HUDEP-2 (cell line): ENCODE results near the gene ZNRF1.
"Not testable (repeated sequence)": the region's sequence is repeated elsewhere in the genome, so short reads cannot be mapped to it uniquely, and the experiment has no call there.

ENCODE experiments used
- DNase-seq, 76 experiments: peaks; one replicate each; lab custom pipeline; 2025; ENCODE audit not compliant: unreplicated experiment in 76 of 76; lab: John Stamatoyannopoulos, UW

ZNRF1 gene

DNA sequence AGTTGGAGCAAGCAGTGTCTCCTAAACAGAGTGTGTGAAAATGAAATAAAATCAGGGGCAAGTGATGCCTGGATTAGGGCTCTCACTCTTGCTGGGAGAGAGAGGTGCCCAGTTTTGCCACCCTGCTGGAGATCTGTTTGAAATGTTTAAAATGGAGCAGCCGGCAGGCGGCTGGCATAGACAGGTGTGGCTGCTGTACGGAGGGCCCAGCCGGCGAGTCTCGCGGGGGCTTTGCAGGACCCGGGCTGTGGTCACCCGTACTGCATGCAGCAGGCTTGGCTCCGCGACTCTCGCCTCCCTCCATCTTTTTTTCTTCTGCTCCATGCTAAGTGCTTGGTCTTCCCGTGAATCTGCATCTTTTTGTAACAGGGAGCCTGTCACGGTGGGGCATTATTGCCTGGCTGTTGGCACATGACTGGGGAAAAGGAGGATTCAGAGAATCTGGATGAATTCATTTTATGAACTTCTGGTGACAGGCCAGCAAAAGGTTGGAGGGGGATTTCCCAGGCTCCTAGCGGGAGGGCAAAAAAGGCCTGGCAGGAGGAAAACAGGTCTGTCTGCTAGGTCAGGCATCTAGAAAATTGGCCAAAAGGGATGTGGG, 1.8 kb downstream of the ZNRF1 start:
- peak in 18 of 76 experiments; percentile 15 to 57 (median 26) for DNase-seq

DNA sequence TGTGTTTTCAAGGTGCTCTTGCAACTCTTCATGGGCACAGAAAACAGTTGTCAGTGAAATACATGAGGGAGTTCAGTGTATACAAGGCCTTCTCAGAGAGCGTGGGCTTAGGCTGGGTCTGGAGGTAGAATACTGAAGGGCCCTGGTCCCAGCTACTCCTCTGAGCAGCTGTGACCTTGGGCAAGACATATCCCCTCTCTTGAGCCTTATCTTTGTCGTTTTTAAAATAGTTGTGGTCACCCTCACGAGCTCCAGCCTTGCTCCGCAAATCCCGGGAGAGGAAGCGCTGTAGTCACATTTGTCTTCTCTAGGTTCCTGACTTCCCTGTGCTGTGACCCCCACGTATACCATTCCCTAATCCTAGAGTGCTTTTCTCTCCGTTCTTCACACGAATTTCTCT, 3.6 kb downstream of the ZNRF1 start:
- peak in 16 of 76 experiments; percentile 9 to 42 (median 24) for DNase-seq

DNA sequence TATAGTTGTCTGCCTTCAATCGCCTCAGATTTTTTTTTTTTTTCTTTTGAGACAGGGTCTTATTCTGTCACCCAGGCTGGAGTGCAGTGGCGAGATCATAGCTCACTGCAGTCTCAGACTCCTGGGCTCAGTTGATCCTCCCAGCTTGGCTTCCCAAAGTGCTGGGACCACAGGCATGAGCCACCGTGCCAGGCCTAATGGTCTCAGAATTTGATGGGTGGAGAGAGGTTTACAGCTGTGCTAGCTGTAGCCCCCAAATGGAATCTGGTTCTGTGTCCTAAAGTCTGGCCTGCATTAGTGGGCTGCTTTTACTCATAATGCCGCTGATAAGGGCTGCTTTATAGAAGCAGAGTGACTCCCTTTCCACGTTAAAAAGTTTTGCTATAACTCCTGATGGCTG, 5.1 kb downstream of the ZNRF1 start:
- no peak for DNase-seq

DNA sequence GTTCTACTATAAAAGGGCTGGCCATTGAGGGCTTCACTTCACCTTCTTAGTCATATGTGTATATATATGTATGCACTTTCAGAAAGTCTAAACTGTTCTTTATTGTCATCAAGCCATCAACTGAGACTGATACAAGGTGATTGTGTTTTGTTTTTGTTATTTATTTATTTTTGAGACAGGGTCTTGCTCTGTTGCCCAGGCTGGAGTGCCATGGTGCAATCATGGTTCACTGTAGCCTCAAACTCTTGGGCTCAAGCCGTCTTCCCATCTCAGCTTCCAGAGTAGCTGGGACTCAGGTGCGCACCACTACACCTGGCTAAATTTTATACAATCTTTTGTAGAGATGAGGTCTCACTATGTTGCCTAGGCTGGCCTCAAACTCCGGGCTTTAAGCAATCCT, 5.6 kb downstream of the ZNRF1 start:
- no peak for DNase-seq

DNA sequence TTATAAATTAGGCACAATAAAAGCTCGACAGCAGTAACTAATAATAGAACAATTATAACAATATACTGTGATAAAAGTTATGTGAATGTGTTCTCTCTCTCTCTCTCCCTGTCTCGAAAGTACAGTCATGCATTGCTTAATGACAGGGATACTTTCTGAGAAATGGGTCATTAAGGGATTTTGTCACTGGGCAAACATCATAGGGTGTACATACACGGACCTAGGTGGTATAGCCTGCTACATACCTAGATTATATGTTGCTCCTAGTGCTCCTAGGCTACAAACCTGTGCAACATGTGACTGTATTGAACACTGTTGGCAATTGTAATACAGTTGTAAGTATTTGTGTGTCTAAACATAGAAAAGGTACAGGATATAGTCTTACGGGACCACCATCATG, 6.9 kb downstream of the ZNRF1 start:
- no peak for DNase-seq

DNA sequence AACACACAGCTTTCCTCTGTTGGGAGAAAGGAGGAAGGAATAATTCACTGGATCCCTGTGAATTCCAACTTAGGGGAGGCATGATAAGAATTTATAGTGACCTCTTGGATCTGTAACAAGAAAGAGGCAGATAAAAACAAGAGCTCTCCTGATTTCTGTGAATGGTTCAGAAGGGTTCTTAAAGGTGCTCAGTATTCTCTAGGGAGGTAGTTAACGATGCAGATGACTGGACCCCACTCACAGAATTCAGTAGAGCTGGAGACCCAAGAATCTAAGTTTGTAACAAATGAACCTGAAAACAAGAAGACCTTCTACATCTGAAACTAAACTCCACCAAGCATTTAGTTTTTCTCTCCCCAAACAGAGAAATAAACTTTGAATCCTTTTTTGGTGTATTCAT, 8.6 kb downstream of the ZNRF1 start:
- DNase-seq, result no peak

DNA sequence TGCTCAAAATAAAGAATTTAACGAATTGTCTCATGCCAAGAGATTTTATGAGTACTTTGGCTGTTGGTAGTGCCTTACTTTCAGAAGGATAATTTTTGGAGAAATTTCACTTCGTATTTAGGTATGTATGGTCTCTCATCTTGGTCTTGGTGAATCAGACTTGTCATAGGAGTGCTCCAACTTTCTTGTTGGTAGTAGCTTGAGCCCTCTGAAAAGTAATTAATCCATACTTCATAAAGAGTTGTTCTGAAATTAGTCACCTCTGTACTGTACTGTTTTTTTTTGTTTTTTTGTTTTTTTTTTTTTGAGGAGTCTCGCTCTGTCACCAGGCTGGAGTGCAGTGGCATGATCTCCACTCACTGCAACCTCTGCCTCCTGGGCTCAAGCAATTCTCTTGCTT, 11.6 kb downstream of the ZNRF1 start:
- no peak for DNase-seq

DNA sequence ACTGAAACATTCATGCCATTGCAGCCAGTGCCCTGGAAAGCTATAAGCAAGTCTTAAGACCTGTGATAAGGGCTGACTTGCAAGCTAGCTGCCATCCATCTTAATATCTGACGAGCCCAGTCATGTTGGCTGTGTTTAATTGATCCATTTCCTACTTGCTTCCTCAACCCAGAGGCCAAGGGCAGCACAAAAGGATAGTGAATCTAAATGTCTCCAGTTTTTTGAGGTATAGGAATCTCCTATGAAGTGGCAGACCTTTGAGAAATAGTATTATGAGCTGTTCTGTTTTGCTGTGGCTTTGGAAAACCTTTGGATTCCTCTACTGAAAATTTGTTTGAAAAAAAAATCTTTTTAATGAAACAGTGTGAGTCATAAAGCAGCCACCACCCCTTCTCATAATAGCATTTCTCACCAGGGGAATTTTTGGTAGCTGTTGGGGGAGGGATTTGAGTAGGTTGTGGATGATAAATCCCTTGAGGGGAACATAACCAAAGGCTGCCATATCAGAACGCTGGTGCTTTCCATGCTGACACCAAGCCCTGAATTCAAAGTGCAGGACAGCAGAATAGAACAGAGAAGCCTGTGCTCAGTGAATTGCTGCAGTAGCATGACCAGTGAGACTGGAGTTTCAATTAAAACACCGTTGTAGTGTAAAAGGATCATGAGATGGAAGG, 12.9 kb downstream of the ZNRF1 start:
- DNase-seq, result peak in 28 of 76 experiments; percentile 6 to 60 (median 26)

DNA sequence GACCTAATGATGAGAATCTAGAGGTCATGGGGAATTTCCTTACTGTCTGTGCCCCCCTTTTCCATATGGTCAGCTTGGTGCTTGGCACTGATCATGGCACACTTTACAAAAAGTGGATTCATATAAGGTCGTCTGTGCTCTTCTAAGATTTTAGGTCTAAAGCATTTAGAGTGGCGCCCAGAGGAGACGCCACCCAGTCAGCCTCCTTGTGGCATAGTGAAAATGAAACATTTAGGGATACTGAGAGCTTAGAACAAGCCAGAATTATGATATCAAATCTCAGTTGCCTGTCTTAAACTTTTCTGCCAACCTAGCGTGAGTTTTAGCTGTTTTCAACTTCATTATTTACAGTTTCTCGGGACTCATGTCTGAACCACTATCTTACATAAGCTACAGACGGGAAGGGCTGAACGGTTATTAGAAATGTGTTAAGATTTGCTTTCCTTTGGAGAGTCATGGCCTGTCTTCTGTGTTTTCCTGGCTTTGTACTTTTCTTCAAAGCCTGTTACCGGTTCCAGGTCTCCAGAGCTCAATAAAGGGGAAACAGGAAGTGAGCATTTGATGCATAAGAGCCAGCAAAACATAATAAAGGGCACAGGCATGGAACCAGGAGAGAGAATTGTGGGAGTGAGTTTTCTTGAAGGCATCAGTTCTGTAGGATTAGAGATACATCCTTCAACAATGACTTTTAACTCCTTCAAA, 13.7 kb downstream of the ZNRF1 start:
- no peak for DNase-seq

DNA sequence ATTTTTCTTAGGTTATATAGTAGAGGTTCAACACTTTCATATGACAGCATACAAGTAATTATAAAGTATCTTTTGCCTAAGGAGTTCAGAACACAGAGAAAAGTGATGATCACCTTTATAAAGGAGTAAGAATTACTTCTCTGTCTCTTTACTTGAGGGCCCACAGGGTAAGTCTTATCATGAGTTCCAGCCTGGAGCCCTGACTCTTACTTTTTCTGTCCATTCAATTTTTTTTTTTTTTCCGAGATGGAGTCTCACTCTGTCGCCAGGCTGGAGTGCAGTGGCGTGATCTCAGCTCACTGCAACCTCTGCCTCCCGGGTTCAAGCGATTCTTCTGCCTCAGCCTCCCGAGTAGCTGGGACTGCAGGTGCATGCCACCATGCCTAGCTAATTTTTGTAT, 14.3 kb downstream of the ZNRF1 start:
- DNase-seq, result not testable (repeated sequence)

DNA sequence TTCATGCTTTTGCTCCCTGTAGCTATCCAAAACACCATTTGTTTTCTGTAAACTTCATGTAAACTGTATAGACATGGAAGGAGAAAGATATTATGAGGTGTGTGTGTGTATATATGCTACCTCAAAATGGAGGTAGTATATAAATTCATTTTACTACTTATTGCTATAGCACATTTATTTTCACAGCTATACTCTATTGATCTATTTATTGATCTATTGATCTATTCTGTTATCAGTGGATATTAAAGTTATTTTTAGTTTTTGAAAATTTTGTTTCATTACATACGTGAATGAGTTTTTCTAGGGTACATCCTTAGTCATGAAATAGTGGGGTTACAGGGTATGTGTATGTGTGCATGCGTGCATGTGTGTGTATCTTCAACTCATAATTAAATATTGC, 15.5 kb downstream of the ZNRF1 start:
- DNase-seq, result no peak

DNA sequence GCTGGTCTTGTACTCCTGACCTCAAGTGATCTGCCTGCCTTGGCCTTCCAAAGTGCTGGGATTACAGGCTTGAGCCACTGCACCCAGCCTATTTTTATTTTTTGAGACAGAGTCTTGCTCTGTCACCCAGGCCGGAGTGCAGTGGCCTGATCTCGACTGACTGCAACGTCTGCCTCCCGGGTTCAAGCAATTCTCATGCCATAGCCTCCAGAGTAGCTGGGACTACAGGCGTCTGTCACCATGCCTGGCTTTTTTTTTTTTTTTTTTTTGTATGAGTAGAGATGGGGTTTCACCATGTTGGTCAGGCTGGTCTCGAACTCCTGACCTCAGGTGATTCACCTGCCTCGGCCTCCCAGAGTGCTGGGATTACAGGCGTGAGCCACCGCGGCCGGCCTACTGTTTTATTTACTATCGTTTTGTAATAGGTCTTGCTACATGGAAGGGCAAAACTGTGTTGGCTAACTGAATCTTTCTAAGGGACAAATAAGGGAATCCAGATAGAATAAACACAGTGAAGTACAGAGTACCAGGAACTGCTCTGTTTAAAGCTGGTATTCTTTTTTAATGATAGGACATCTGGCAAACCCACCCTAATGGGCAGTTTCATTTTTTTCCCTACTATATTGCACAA, 17.7 kb downstream of the ZNRF1 start:
- not testable (repeated sequence) for DNase-seq

DNA sequence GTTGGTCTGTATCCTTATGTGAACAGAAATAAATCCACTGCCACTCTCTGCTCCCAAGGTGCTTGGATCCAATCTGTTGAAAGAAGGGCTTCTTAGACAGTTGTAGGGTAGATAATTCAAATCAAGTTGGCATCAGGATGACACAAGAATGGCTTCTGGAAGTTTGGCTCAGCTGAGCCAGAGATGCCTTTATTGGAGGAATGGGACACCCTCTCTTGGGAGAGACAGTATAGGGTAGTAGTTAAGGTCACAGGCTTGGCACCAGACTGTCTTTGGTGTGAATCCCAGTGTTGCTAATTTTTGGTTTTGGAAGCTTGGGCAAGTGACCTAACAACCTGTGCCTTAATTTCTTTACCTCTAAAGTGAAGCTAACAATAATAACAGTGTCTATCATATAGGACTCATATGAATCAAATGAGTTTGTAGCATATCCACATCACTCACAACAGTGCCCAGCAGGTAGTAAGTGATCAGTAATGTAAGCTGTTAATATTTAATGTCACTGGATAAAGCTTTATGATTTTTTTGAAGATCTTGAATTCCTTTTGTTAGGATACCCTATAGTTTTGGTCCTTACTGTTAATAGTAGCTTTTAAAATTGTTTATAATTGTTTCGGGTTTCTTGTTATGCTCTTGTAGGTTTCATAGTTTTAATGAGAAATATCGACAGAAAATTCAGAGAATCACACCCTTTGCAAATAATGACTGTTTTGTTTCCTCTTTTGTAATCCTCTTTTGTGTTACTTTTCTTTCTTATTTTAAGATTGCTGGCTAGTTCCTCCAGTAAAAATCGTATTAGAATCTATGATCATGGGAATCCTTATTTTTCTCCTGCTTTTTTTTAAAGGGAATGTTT, 19.1 kb downstream of the ZNRF1 start:
- DNase-seq, result no peak

DNA sequence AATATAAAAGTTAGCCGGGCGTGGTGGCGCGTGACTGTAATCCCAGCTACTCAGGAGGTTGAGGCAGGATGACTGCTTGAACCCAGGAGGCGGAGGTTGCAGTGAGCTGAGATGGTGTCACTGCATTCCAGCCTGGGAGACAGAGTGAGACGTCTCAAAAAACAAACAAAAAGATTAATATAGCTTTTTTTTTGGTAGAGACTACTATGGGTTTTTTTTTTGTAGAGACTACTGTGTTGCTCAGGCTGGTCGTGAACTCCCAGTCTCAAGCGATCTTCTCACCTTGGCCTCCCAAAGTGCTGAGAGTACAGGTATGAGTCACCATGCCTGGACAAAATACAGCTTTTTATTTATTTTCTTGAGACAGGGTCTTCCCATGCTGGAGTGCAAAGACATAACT, 20.2 kb downstream of the ZNRF1 start:
- DNase-seq, result no peak

DNA sequence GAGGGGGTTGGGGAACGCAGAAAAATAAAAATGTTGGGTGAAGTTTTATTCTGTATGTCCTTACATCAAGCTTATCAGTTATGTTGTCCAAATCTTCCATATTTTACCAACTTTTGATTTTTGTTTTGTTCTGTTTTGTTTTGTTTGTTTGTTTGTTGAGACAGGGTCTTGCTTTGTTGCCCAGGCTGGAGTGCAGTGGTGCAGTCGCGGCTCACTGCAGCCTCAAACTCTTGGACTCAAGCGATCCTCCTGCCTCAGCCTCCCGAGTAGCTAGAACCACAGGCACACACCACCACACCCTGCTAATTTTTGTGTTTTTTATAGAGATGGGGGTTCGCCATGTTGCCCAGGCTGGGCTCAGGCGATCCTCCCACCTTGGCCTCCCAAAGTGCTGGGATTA, 20.8 kb downstream of the ZNRF1 start:
- DNase-seq, result no peak

DNA sequence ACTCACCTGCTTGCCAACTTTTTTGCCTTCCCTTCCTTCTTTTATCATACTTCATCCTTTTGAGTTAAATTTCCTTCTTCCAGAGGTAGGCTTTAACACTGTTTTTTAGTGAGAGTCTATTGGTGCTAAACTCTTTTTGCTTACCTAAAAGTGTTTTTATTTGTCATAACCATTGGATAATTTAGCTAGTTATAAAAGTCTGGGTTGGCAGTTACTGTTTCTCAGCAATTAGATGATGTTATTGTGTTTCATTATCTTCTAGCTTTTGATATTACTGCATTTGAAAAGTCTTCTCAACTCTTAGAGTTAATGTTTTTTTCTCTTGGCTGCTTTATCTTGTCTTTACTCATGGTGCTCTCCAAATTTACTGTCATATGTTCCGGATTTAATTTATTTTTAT, 22.6 kb downstream of the ZNRF1 start:
- no peak for DNase-seq

DNA sequence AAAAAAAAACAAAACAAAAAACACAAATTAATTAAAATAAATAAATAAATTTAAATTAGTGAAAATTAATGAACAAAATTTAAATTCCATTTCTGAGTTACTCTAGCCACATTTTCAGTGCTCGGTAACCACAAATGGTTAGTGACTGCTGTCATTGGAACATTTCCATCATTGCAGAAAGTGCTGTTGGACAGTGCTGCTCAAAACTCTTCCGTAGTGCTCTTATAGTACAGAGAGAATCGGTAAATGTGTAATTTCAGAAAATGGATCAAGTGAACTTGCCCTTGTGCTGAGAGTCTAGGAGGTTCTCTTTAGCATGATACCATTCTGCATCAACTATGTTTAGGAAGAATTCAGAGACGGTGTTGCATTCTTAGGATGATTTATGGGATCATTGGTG, 23.7 kb downstream of the ZNRF1 start:
- no peak for DNase-seq

DNA sequence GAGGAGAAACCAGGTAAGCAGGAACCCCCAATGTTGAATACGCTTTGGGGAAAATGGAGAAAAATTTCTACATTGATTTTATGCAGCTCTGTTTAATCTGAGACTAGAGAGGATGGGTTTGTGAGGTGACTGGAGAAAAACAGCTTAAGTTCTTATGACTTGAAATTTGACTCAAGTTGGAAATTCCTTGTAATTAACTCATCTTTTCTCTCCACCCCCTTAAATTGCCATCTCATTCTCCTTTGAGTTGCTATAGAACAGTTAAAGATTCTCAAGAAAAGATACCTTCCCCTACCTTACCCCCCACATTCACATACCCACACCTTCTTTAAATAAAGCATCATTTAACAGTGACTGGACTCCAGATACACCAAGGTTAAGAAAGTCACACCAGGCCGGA, 24.2 kb downstream of the ZNRF1 start:
- no peak for DNase-seq

DNA sequence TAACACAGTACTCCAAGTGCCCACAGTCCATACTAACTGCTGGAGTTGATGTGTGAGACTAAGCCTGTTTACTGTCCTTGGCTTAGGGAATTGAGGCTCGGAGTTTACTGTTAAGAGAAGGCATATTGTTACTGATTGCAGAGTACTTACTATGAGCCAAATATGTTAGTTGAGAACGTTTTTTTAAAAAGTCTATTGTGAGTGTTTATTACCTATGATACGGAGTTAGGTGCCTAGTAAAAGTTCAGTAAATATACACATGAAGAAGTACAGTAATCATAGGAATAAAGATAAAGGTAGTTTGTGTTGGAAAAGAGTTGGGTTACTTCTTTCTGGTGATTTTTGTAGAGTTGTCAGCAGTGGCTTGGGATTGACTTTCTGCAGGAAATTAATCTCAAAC, 25.4 kb downstream of the ZNRF1 start:
- no peak for DNase-seq

DNA sequence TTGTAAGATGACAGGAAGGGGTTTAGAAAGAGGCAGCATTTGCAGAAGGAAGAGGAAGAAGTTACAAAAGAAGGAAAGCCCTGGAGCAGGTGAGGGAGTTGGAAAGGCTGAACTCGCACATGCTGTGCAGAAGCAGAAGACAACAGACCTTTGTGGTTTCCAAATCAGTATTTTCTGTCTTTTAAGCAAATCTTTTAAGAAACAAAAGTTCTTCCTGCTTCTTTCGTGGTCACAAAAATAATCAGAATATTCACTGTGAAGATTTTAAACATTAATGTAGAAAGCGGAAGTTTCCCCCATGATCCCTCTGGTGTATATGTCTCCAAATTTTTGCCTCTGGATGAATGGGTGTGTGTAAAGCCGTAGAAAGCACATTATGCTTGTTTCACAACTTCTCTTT, 25.8 kb downstream of the ZNRF1 start:
- no peak for DNase-seq

DNA sequence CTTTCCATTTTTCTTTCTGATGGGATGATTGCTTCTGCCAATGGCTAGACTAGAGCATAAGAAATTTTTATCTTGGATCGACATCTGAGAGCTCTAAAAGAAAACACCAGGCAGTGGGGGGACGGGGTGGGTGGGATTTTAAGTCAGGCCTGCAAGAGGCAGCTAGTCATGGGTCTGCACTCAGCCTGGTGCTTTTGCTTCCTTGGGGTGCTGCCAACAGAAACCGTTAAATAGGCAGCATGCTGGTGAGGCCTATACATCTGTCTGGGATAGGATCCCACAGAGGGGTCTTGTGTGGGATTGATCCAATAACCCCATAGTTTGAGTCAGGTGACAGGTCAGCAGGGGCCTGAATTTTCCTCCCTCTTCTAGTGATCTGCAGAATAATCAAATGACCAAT, 26.9 kb downstream of the ZNRF1 start:
- DNase-seq, result peak in 34 of 76 experiments; percentile 8 to 68 (median 24)
